ENCODE results near the gene KATNAL1. TPM values are rescaled to one million over a fixed set of nuclear protein-coding genes. Genes with fewer than 3 reads are reported as not detected.

Gene KATNAL1
- total and polyA plus RNA-seq, 10 of the 15 experiments (the other 5 are each of a cell fraction or from before 2014, with no cell fraction given) = 6.5 to 18.7 (median 11.7) TPM

GRCh38 chr13:30318026-30318425, 10.7 kb upstream of the KATNAL1 start (continued):
- no peak for TF ChIP-seq CUX1 (IDR thresholded peaks at IDR 0.05; ENCODE audit: insufficient replicate concordance, low read depth, low read length)
- TF ChIP-seq NFIC (IDR thresholded peaks at IDR 0.05; ENCODE audit: low read depth, low read length) = no peak
- TF ChIP-seq RUNX3 (IDR thresholded peaks at IDR 0.05; ENCODE audit: low read length) = no peak
- no peak for TF ChIP-seq PBX3 (IDR thresholded peaks at IDR 0.05; ENCODE audit: insufficient replicate concordance, low read depth, low read length)
- no peak for TF ChIP-seq SRF (IDR thresholded peaks at IDR 0.05; ENCODE audit: low read depth in 2 of 2, low read length in 2 of 2)
- TF ChIP-seq ATF3 (IDR thresholded peaks at IDR 0.05; ENCODE audit: borderline replicate concordance, extremely low read depth, low read depth, low read length) = no peak
- no peak for TF ChIP-seq STAT3 (IDR thresholded peaks at IDR 0.05; ENCODE audit: low read depth, low read length)
